ENCODE measurements around the gene KLF7. TPM values are rescaled to one million over a fixed set of nuclear protein-coding genes. Genes with fewer than 3 reads are reported as not detected.

KLF7 gene
- total and polyA plus RNA-seq, 9 of the 15 experiments (the other 6 are each of a cell fraction or from before 2014, with no cell fraction given), result 0.04 to 0.54 (median 0.07) TPM

GRCh38 chr2:207126724-207127308, 38.9 kb downstream of the KLF7 start:
- FAIRE-seq (no peak), ATAC-seq (no peak), DNase-seq (ENCODE audit: extremely low read depth in 1 of 4, low spot score in 3 of 4) (no peak)
- no TSS peak for BruUV-seq (replicated peaks)
- WGBS (ENCODE audit: insufficient coverage, low coverage, missing lambda C conversion rate), result 4% methylated on average over 4 of the region's 4 CpGs
- H2AFZ ChIP-seq (ENCODE audit: low read depth, low read length), result no peak overlapping the region
- no peaks in the 10 kb centered on the region for H4K20me1 ChIP-seq (replicated peaks; ENCODE audit: control insufficient read depth, insufficient read depth, low read length)
- CTCF ChIA-PET (ENCODE audit: low intra/inter-chr PET ratio), result no interaction called here
- no peak overlapping the region for H3K9ac ChIP-seq (ENCODE audit: insufficient read depth in 1 of 2, low read depth in 2 of 2, low read length in 2 of 2)
- H3K9me1 ChIP-seq (ENCODE audit: control insufficient read depth, insufficient read depth, low read length), result no peaks in the 10 kb centered on the region
- POLR2A ChIA-PET, result no interaction called here
- no peak overlapping the region for H3K27ac ChIP-seq (ENCODE audit: extremely low read depth, low read depth, low read length)
- no peaks in the 10 kb centered on the region for H3K79me2 ChIP-seq (ENCODE audit: control insufficient read depth, insufficient read depth, low read length)
- no peaks in the 10 kb centered on the region for H3K9me3 ChIP-seq (replicated peaks; ENCODE audit: control insufficient read depth, insufficient read depth, low read depth, low read length)
- peaks cover 0 to 11% of the 10 kb centered on the region in 2 experiments; a peak in 2 of 5 replicates for H3K27me3 ChIP-seq (ENCODE audit: control insufficient read depth in 2 of 2, insufficient read depth in 2 of 2, low read length in 2 of 2)
- no peak for TF ChIP-seq DPF2 (IDR thresholded peaks at IDR 0.05)
- TF ChIP-seq MAFK (IDR thresholded peaks at IDR 0.05; ENCODE audit: low read length), result no peak
- TF ChIP-seq JUND (IDR thresholded peaks at IDR 0.05; ENCODE audit: borderline replicate concordance, low read depth, low read length), result no peak
- TF ChIP-seq JUND (tag; IDR thresholded peaks at IDR 0.05; ENCODE audit: borderline replicate concordance, low read depth, low read length), result no peak
- TF ChIP-seq LCOR (CRISPR knock-in tag; IDR thresholded peaks at IDR 0.05), result no peak
- TF ChIP-seq HDAC3 (IDR thresholded peaks at IDR 0.05; ENCODE audit: borderline replicate concordance, partially characterized antibody), result no peak
- TF ChIP-seq NCOA1 (IDR thresholded peaks at IDR 0.05; ENCODE audit: low read depth), result no peak
- no peak for TF ChIP-seq CBX2 (IDR thresholded peaks at IDR 0.05; ENCODE audit: insufficient read depth, low read length, poor library complexity, severe bottlenecking)
- TF ChIP-seq ARID3B (CRISPR knock-in tag; IDR thresholded peaks at IDR 0.05; ENCODE audit: borderline replicate concordance), result no peak
- no peak for TF ChIP-seq L3MBTL2 (IDR thresholded peaks at IDR 0.05)
- no peak for TF ChIP-seq HEY1 (CRISPR knock-in tag; IDR thresholded peaks at IDR 0.05; ENCODE audit: borderline replicate concordance)
- no peak for TF ChIP-seq ZSCAN32 (CRISPR knock-in tag; IDR thresholded peaks at IDR 0.05)
- no peak for TF ChIP-seq ZBTB26 (CRISPR knock-in tag; IDR thresholded peaks at IDR 0.05)
- TF ChIP-seq KHSRP (IDR thresholded peaks at IDR 0.05), result no peak
- intact Hi-C loops (cut with micrococcal nuclease) (no loop called here), in situ Hi-C loops (cut with MboI) (no loop called here)
- no peaks in the 10 kb centered on the region for H3K36me3 ChIP-seq (ENCODE audit: control insufficient read depth, insufficient read depth, low read length)
- H3K4me3 ChIP-seq, result no peak overlapping the region
- H3K4me1 ChIP-seq (replicated peaks in 1 of 2; ENCODE audit: control insufficient read depth in 2 of 2, insufficient read depth in 2 of 2, low read length in 2 of 2), result no peaks in the 10 kb centered on the region; a peak in 1 of 5 replicates
- H3K4me2 ChIP-seq (ENCODE audit: insufficient read depth, low read length), result no peak overlapping the region
